Activated T-cell treated with anti-CD3 and anti-CD28 coated beads for 4 hours (primary cell): ENCODE results near the gene CDC42EP5.
"Not testable (repeated sequence)": the region's sequence is repeated elsewhere in the genome, so short reads cannot be mapped to it uniquely, and the experiment has no call there.

Experiments used
- DNase-seq: peaks from one replicate; pipeline ENCODE4 v3.0.0-alpha.2; 2020

The CDC42EP5 gene

GRCh38 chr19:54446349-54446748, 26.7 kb downstream of the CDC42EP5 start:
- DNase-seq: not testable (repeated sequence)

- DNase-seq: no peak
These were observed 28.4 kb downstream of the CDC42EP5 start for GRCh38 chr19:54444737-54445136.

GRCh38 chr19:54440641-54441040, 32.5 kb downstream of the CDC42EP5 start:
- no peak for DNase-seq

- DNase-seq: no peak
These were observed 33.8 kb downstream of the CDC42EP5 start for GRCh38 chr19:54439174-54439851.

- DNase-seq: no peak
These were observed 36.4 kb downstream of the CDC42EP5 start for GRCh38 chr19:54436628-54437252.

- DNase-seq: no peak
These were observed 37.0 kb downstream of the CDC42EP5 start for GRCh38 chr19:54436031-54436523.

- no peak for DNase-seq
These were observed 37.5 kb downstream of the CDC42EP5 start for GRCh38 chr19:54435551-54436016.

- DNase-seq: no peak
These were observed 38.3 kb downstream of the CDC42EP5 start for GRCh38 chr19:54434873-54435214.

- no peak for DNase-seq
These were observed 38.8 kb downstream of the CDC42EP5 start for GRCh38 chr19:54434112-54434872.

- DNase-seq: no peak
These were observed 39.4 kb downstream of the CDC42EP5 start for GRCh38 chr19:54433697-54434096.

GRCh38 chr19:54432144-54432738, 40.9 kb downstream of the CDC42EP5 start:
- DNase-seq: no peak

GRCh38 chr19:54431255-54431838, 41.7 kb downstream of the CDC42EP5 start:
- DNase-seq: no peak

- DNase-seq: peak; percentile 36
These were observed 42.5 kb downstream of the CDC42EP5 start for GRCh38 chr19:54430306-54431254.

- no peak for DNase-seq
These were observed 43.4 kb downstream of the CDC42EP5 start for GRCh38 chr19:54429545-54430227.

GRCh38 chr19:54429176-54429495, 44.0 kb downstream of the CDC42EP5 start:
- no peak for DNase-seq

- no peak for DNase-seq
These were observed 44.5 kb downstream of the CDC42EP5 start for GRCh38 chr19:54428323-54429175.

- no peak for DNase-seq
These were observed 45.5 kb downstream of the CDC42EP5 start for GRCh38 chr19:54427586-54427985.

- no peak for DNase-seq
These were observed 46.7 kb downstream of the CDC42EP5 start for GRCh38 chr19:54426291-54426931.

- no peak for DNase-seq
These were observed 47.7 kb downstream of the CDC42EP5 start for GRCh38 chr19:54425382-54425723.
